Neutrophil (primary cell): ENCODE results near the gene CHSY3.

Experiments
- H3K27ac ChIP-seq: fragments of 200-600 bp; sonication (generic); 2 replicates; pipeline ENCODE4 v1.5.1; 2016; ENCODE audit warnings: mild to moderate bottlenecking, moderate library complexity
- H3K27me3 ChIP-seq: fragments of 200-600 bp; sonication (generic); 2 replicates; pipeline ENCODE4 v1.6.0; 2016; ENCODE audit warnings: mild to moderate bottlenecking
- H3K36me3 ChIP-seq: fragments of 200-600 bp; sonication (generic); 2 replicates; pipeline ENCODE4 v1.5.1; 2017
- H3K4me1 ChIP-seq, 2 experiments: fragments of 200-600 bp in 1 of 2; sonication (generic) in 1 of 2; 1 replicate in 1 of 2; 2 replicates in 1 of 2; pipeline versions ENCODE4 v1.5.1 to v1.6.1; 2013 to 2016; ENCODE audit warnings: low read depth in 1 of 2, low read length in 1 of 2, mild to moderate bottlenecking in 1 of 2, moderate library complexity in 1 of 2; ENCODE audit not compliant: control insufficient read depth in 1 of 2, insufficient read depth in 1 of 2
- H3K4me3 ChIP-seq, 2 experiments: fragments of 200-600 bp in 1 of 2; sonication (generic) in 1 of 2; 1 replicate in 1 of 2; 2 replicates in 1 of 2; pipeline ENCODE4 v1.5.1; 2013 to 2016; ENCODE audit warnings: low read depth in 1 of 2, low read length in 1 of 2, mild to moderate bottlenecking in 1 of 2, moderate library complexity in 1 of 2
- H3K9me3 ChIP-seq: fragments of 200-600 bp; sonication (generic); 2 replicates; pipeline ENCODE4 v1.5.1; 2016
- CTCF ChIP-seq: fragments of 200-600 bp; sonication (generic); IDR thresholded peaks from 2 replicates; pipeline ENCODE4 v1.5.1; 2016; ENCODE audit warnings: antibody characterized with exemption

CHSY3 gene

GRCh38 chr5:129921204-129921603 is 16.9 kb downstream of the CHSY3 start:
- no peaks in the 10 kb centered on the region for H3K36me3 ChIP-seq
- no peaks in the 10 kb centered on the region for H3K4me1 ChIP-seq
- no peaks in the 10 kb centered on the region for H3K27me3 ChIP-seq
- H3K9me3 ChIP-seq = no peaks in the 10 kb centered on the region
- H3K4me3 ChIP-seq = no peak overlapping the region
- no peak overlapping the region for H3K27ac ChIP-seq
- TF ChIP-seq CTCF = no peak

- Histone ChIP-seq H3K27me3 (no peaks in the 10 kb centered on the region), H3K4me3 (no peak overlapping the region), H3K9me3 (no peaks in the 10 kb centered on the region), H3K27ac (no peak overlapping the region), H3K36me3 (no peaks in the 10 kb centered on the region), H3K4me1 (no peaks in the 10 kb centered on the region)
- no peak for TF ChIP-seq CTCF
These were observed 26.0 kb downstream of the CHSY3 start for GRCh38 chr5:129930221-129930620.

- no peak overlapping the region for H3K4me3 ChIP-seq
- H3K36me3 ChIP-seq = no peaks in the 10 kb centered on the region
- H3K4me1 ChIP-seq = no peaks in the 10 kb centered on the region
- H3K27me3 ChIP-seq = no peaks in the 10 kb centered on the region
- TF ChIP-seq CTCF = no peak
- no peak overlapping the region for H3K27ac ChIP-seq
- no peaks in the 10 kb centered on the region for H3K9me3 ChIP-seq
These were observed 31.4 kb downstream of the CHSY3 start for GRCh38 chr5:129935626-129936025.

GRCh38 chr5:129938077-129938476 is 33.8 kb downstream of the CHSY3 start:
- Histone ChIP-seq H3K36me3 (no peaks in the 10 kb centered on the region), H3K4me1 (no peaks in the 10 kb centered on the region), H3K9me3 (no peaks in the 10 kb centered on the region), H3K27me3 (no peaks in the 10 kb centered on the region), H3K27ac (no peak overlapping the region), H3K4me3 (no peak overlapping the region)
- no peak for TF ChIP-seq CTCF

GRCh38 chr5:129943936-129944335 is 39.7 kb downstream of the CHSY3 start:
- no peak for TF ChIP-seq CTCF
- H3K9me3 ChIP-seq = no peaks in the 10 kb centered on the region

GRCh38 chr5:129945028-129945427 is 40.8 kb downstream of the CHSY3 start:
- Histone ChIP-seq H3K4me3 (no peak overlapping the region), H3K27ac (no peak overlapping the region), H3K4me1 (no peaks in the 10 kb centered on the region), H3K27me3 (no peaks in the 10 kb centered on the region), H3K36me3 (no peaks in the 10 kb centered on the region), H3K9me3 (no peaks in the 10 kb centered on the region)
- TF ChIP-seq CTCF = no peak

More at GRCh38 chr5:129943936-129944335, 39.7 kb downstream of the CHSY3 start:
- Histone ChIP-seq H3K27ac (no peak overlapping the region), H3K27me3 (no peaks in the 10 kb centered on the region), H3K4me3 (no peak overlapping the region), H3K4me1 (no peaks in the 10 kb centered on the region), H3K36me3 (no peaks in the 10 kb centered on the region)
